OCI-LY3 (cell line): ENCODE data around the gene PRCP.

ENCODE experiments used
- H2AFZ ChIP-seq: fragments of 200-600, 300-600 bp; shearing (Covaris generic); 2 replicates; pipeline ENCODE4 v1.6.0; 2014; ENCODE audit warnings: antibody characterized with exemption, low read depth, low read length
- H3K27ac ChIP-seq: fragments of 200-600, 300-600 bp; sonication (generic); 2 replicates; pipeline ENCODE4 v1.5.1; 2014; ENCODE audit warnings: mild to moderate bottlenecking, low read length, moderate library complexity, mixed read lengths
- H3K27me3 ChIP-seq: fragments of 200-600, 300-600 bp; sonication (generic); 2 replicates; pipeline ENCODE4 v1.6.1; 2014; ENCODE audit warnings: low read depth, low read length, mixed read lengths
- H3K36me3 ChIP-seq: fragments of 200-600, 300-600 bp; sonication (generic); replicated peaks from 2 replicates; pipeline ENCODE3; 2014; ENCODE audit warnings: low read depth, low read length, mixed read lengths
- H3K4me1 ChIP-seq: fragments of 300-600, 200-600 bp; sonication (generic); 2 replicates; pipeline ENCODE4 v1.6.1; 2014; ENCODE audit warnings: low read length, mixed read lengths
- H3K4me2 ChIP-seq: fragments of 200-600, 300-600 bp; sonication (generic); 2 replicates; pipeline ENCODE4 v1.6.1; 2014; ENCODE audit warnings: low read length, mixed read lengths
- H3K4me3 ChIP-seq: fragments of 300-600, 200-600 bp; sonication (generic); 2 replicates; pipeline ENCODE4 v1.5.1; 2014; ENCODE audit warnings: antibody characterized with exemption, mild to moderate bottlenecking, low read length, moderate library complexity
- H3K79me2 ChIP-seq: fragments of 300-600, 200-600 bp; shearing (Covaris generic); 2 replicates; pipeline ENCODE4 v1.6.1; 2014; ENCODE audit warnings: mild to moderate bottlenecking, low read length, mixed read lengths
- H3K9ac ChIP-seq: fragments of 300-600, 200-600 bp; shearing (Covaris generic); 2 replicates; pipeline ENCODE4 v1.6.0; 2014; ENCODE audit warnings: mild to moderate bottlenecking, low read length, moderate library complexity
- H3K9me3 ChIP-seq: fragments of 200-600, 300-600 bp; shearing (Covaris generic); 2 replicates; pipeline ENCODE4 v1.6.1; 2014; ENCODE audit warnings: low read length, mixed read lengths; ENCODE audit not compliant: insufficient read depth
- H4K20me1 ChIP-seq: fragments of 200-600, 300-600 bp; sonication (generic); 2 replicates; pipeline ENCODE4 v1.6.1; 2016; ENCODE audit warnings: low read length, mixed read lengths; ENCODE audit not compliant: insufficient read depth
- CTCF ChIP-seq: fragments of 200-600, 300-600 bp; sonication (generic); IDR thresholded peaks from 2 replicates; pipeline ENCODE4 v1.5.1; 2014; ENCODE audit warnings: antibody characterized with exemption, low read length, low read depth
- EZH2phosphoT487 ChIP-seq: fragments of 200-600 bp; shearing (Covaris generic); IDR thresholded peaks from 2 replicates; pipeline ENCODE4 v1.6.1; 2018; ENCODE audit warnings: antibody characterized with exemption, mixed run types, low read depth

PRCP gene

GRCh38 chr11:82796998-82797961 lies 103.0 kb downstream of the PRCP start:
- Histone ChIP-seq H3K4me3 (no peak overlapping the region), H4K20me1 (no peaks in the 10 kb centered on the region), H3K79me2 (no peaks in the 10 kb centered on the region), H3K9ac (no peak overlapping the region), H3K27ac (no peak overlapping the region), H3K9me3 (no peaks in the 10 kb centered on the region), H3K36me3 (no peaks in the 10 kb centered on the region), H2AFZ (no peak overlapping the region), H3K4me1 (no peaks in the 10 kb centered on the region), H3K4me2 (no peak overlapping the region), H3K27me3 (peaks cover 8% of the 10 kb centered on the region; the same call in 1 of the 2 replicates)
- TF ChIP-seq CTCF: no peak
- TF ChIP-seq EZH2phosphoT487: no peak

- Histone ChIP-seq H3K79me2 (no peaks in the 10 kb centered on the region), H4K20me1 (no peaks in the 10 kb centered on the region), H3K4me1 (peaks cover 15% of the 10 kb centered on the region), H3K36me3 (no peaks in the 10 kb centered on the region), H3K27me3 (peaks cover 8% of the 10 kb centered on the region; the same call in 1 of the 2 replicates), H3K9ac (no peak overlapping the region), H3K27ac (no peak overlapping the region), H2AFZ (no peak overlapping the region), H3K4me3 (no peak overlapping the region), H3K9me3 (no peaks in the 10 kb centered on the region), H3K4me2 (no peak overlapping the region)
- TF ChIP-seq CTCF (no peak), EZH2phosphoT487 (no peak)
Measured at GRCh38 chr11:82794490-82794889, 105.7 kb downstream of the PRCP start.

DNA sequence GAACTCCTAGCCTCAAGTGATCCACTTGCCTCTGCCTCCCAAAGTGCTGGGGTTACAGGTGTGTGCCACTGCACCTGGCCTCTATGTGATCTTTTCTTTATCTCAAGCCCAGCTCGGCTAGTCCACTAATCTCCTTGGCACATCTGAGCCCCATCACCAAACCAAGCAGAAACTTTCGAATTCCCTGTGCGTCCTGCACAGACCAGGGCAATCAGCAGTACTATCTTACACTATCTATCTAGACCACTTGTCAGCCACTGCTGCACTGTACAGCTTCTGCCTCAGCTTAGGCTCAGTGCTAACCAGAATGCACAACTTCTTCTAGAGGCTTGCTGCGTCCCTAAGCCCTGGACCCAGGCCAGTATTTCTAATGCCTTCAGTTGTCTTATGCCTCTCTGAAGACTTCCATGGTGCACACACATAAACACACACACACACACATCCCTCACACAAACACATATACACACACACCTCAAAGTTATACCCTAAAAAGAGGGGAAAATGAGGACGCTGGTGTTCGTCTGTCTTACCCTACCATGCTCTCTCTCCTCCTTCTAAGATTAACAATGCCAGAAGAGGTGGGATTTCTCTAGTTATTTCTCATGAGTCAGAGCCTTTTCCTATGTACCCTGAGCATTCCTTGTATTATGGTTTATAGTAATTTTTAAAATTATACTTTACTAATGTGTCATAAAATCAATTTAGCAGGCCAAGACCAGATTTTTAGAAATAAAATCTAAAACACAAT lies 107.2 kb downstream of the PRCP start:
- Histone ChIP-seq H3K9me3 (no peaks in the 10 kb centered on the region), H3K4me3 (no peak overlapping the region), H3K4me1 (peaks cover 15% of the 10 kb centered on the region), H3K79me2 (no peaks in the 10 kb centered on the region), H3K9ac (no peak overlapping the region), H3K4me2 (no peak overlapping the region), H3K27ac (no peak overlapping the region), H4K20me1 (no peaks in the 10 kb centered on the region), H3K27me3 (peaks cover 2% of the 10 kb centered on the region; the same call in 1 of the 2 replicates), H2AFZ (no peak overlapping the region), H3K36me3 (no peaks in the 10 kb centered on the region)
- TF ChIP-seq EZH2phosphoT487 (no peak), CTCF (no peak)

GRCh38 chr11:82792319-82792718 lies 107.9 kb downstream of the PRCP start:
- no peak for TF ChIP-seq EZH2phosphoT487
- no peak for TF ChIP-seq CTCF
- Histone ChIP-seq H3K4me3 (no peak overlapping the region), H3K27ac (no peak overlapping the region)

More at GRCh38 chr11:82792319-82792718, 107.9 kb downstream of the PRCP start:
- H3K9ac ChIP-seq: no peak overlapping the region
- no peak overlapping the region for H2AFZ ChIP-seq
- H3K9me3 ChIP-seq: no peaks in the 10 kb centered on the region
- no peaks in the 10 kb centered on the region for H3K36me3 ChIP-seq
- H3K79me2 ChIP-seq: no peaks in the 10 kb centered on the region
- H3K27me3 ChIP-seq: no peaks in the 10 kb centered on the region
- H3K4me1 ChIP-seq: peaks cover 15% of the 10 kb centered on the region
- H4K20me1 ChIP-seq: no peaks in the 10 kb centered on the region
- no peak overlapping the region for H3K4me2 ChIP-seq
